ENCODE results near the gene TBC1D16. TPM values are rescaled to one million over a fixed set of nuclear protein-coding genes. Genes with fewer than 3 reads are reported as not detected.

Gene TBC1D16
- polyA plus RNA-seq, 2 donors, result 2.4 to 3.8 TPM

- no peak overlapping the region for H3K27ac ChIP-seq (ENCODE audit: low read depth in 2 of 2, low read length in 1 of 2)
- H3K36me3 ChIP-seq (ENCODE audit: control insufficient read depth in 2 of 2, insufficient read depth in 2 of 2, low read length in 1 of 2), result peaks cover 0 to 6% of the 10 kb centered on the region in 2 donors
- no peaks in the 10 kb centered on the region for H3K27me3 ChIP-seq (ENCODE audit: control insufficient read depth in 1 of 2, insufficient read depth in 2 of 2, low read length in 2 of 2)
- 94 to 95% methylated on average over 17 to 18 of the region's 18 CpGs for WGBS, 2 donors
- H3K9me3 ChIP-seq (ENCODE audit: control insufficient read depth in 2 of 2, insufficient read depth in 1 of 2, low read depth in 1 of 2, low read length in 1 of 2), result no peaks in the 10 kb centered on the region
- H3K4me3 ChIP-seq (ENCODE audit: low read depth in 1 of 2, low read length in 2 of 2), result no peak overlapping the region
- no peaks in the 10 kb centered on the region for H3K4me1 ChIP-seq (ENCODE audit: control insufficient read depth in 2 of 2, insufficient read depth in 2 of 2, low read length in 1 of 2)
Measured at GRCh38 chr17:80017226-80018010, 18.3 kb downstream of the TBC1D16 start.

- no peak overlapping the region for H3K27ac ChIP-seq (ENCODE audit: low read depth in 2 of 2, low read length in 1 of 2)
- no peaks in the 10 kb centered on the region for H3K27me3 ChIP-seq (ENCODE audit: control insufficient read depth in 1 of 2, insufficient read depth in 2 of 2, low read length in 2 of 2)
- WGBS, 2 donors, result 91 to 93% methylated on average over 33 of the region's 33 CpGs
- H3K4me1 ChIP-seq (ENCODE audit: control insufficient read depth in 2 of 2, insufficient read depth in 2 of 2, low read length in 1 of 2), result peaks cover 0 to 5% of the 10 kb centered on the region in 2 donors
- H3K36me3 ChIP-seq (ENCODE audit: control insufficient read depth in 2 of 2, insufficient read depth in 2 of 2, low read length in 1 of 2), result peaks cover 4 to 11% of the 10 kb centered on the region in 2 donors
- H3K4me3 ChIP-seq (ENCODE audit: low read depth in 1 of 2, low read length in 2 of 2), result no peak overlapping the region
- H3K9me3 ChIP-seq (ENCODE audit: control insufficient read depth in 2 of 2, insufficient read depth in 1 of 2, low read depth in 1 of 2, low read length in 1 of 2), result no peaks in the 10 kb centered on the region
Measured at GRCh38 chr17:80012765-80013741, 22.6 kb downstream of the TBC1D16 start.

- WGBS, 2 donors, result 83 to 86% methylated on average over 10 of the region's 10 CpGs
- Histone ChIP-seq H3K27me3 (ENCODE audit: control insufficient read depth in 1 of 2, insufficient read depth in 2 of 2, low read length in 2 of 2) (no peaks in the 10 kb centered on the region), H3K4me3 (ENCODE audit: low read depth in 1 of 2, low read length in 2 of 2) (no peak overlapping the region), H3K36me3 (ENCODE audit: control insufficient read depth in 2 of 2, insufficient read depth in 2 of 2, low read length in 1 of 2) (peaks cover 4 to 13% of the 10 kb centered on the region in 2 donors), H3K27ac (ENCODE audit: low read depth in 2 of 2, low read length in 1 of 2) (no peak overlapping the region), H3K4me1 (ENCODE audit: control insufficient read depth in 2 of 2, insufficient read depth in 2 of 2, low read length in 1 of 2) (peaks cover 0 to 5% of the 10 kb centered on the region in 2 donors), H3K9me3 (ENCODE audit: control insufficient read depth in 2 of 2, insufficient read depth in 1 of 2, low read depth in 1 of 2, low read length in 1 of 2) (no peaks in the 10 kb centered on the region)
Measured at GRCh38 chr17:80011989-80012555, 23.6 kb downstream of the TBC1D16 start.

GRCh38 chr17:80010283-80010858, 25.3 kb downstream of the TBC1D16 start:
- Histone ChIP-seq H3K27ac (ENCODE audit: low read depth in 2 of 2, low read length in 1 of 2) (no peak overlapping the region), H3K36me3 (ENCODE audit: control insufficient read depth in 2 of 2, insufficient read depth in 2 of 2, low read length in 1 of 2) (peaks cover 4 to 13% of the 10 kb centered on the region in 2 donors), H3K9me3 (ENCODE audit: control insufficient read depth in 2 of 2, insufficient read depth in 1 of 2, low read depth in 1 of 2, low read length in 1 of 2) (no peaks in the 10 kb centered on the region), H3K4me3 (ENCODE audit: low read depth in 1 of 2, low read length in 2 of 2) (no peak overlapping the region), H3K27me3 (ENCODE audit: control insufficient read depth in 1 of 2, insufficient read depth in 2 of 2, low read length in 2 of 2) (no peaks in the 10 kb centered on the region), H3K4me1 (ENCODE audit: control insufficient read depth in 2 of 2, insufficient read depth in 2 of 2, low read length in 1 of 2) (peaks cover 0 to 7% of the 10 kb centered on the region in 2 donors)
- 93 to 94% methylated on average over 33 of the region's 33 CpGs for WGBS, 2 donors

GRCh38 chr17:80009391-80010282, 26.0 kb downstream of the TBC1D16 start:
- 90 to 94% methylated on average over 34 of the region's 34 CpGs for WGBS, 2 donors
- peaks cover 4 to 13% of the 10 kb centered on the region in 2 donors for H3K36me3 ChIP-seq (ENCODE audit: control insufficient read depth in 2 of 2, insufficient read depth in 2 of 2, low read length in 1 of 2)
- H3K27ac ChIP-seq (ENCODE audit: low read depth in 2 of 2, low read length in 1 of 2), result no peak overlapping the region
- no peak overlapping the region for H3K4me3 ChIP-seq (ENCODE audit: low read depth in 1 of 2, low read length in 2 of 2)
- no peaks in the 10 kb centered on the region for H3K27me3 ChIP-seq (ENCODE audit: control insufficient read depth in 1 of 2, insufficient read depth in 2 of 2, low read length in 2 of 2)
- no peaks in the 10 kb centered on the region for H3K9me3 ChIP-seq (ENCODE audit: control insufficient read depth in 2 of 2, insufficient read depth in 1 of 2, low read depth in 1 of 2, low read length in 1 of 2)
- H3K4me1 ChIP-seq (ENCODE audit: control insufficient read depth in 2 of 2, insufficient read depth in 2 of 2, low read length in 1 of 2), result peaks cover 0 to 7% of the 10 kb centered on the region in 2 donors

GRCh38 chr17:80008848-80009247, 26.8 kb downstream of the TBC1D16 start:
- H3K27ac ChIP-seq (ENCODE audit: low read depth in 2 of 2, low read length in 1 of 2), result no peak overlapping the region
- H3K27me3 ChIP-seq (ENCODE audit: control insufficient read depth in 1 of 2, insufficient read depth in 2 of 2, low read length in 2 of 2), result no peaks in the 10 kb centered on the region
- H3K4me1 ChIP-seq (ENCODE audit: control insufficient read depth in 2 of 2, insufficient read depth in 2 of 2, low read length in 1 of 2), result peaks cover 0 to 7% of the 10 kb centered on the region in 2 donors
- no peak overlapping the region for H3K4me3 ChIP-seq (ENCODE audit: low read depth in 1 of 2, low read length in 2 of 2)
- 83% methylated on average over 18 of the region's 18 CpGs for WGBS, 2 donors
- H3K36me3 ChIP-seq (ENCODE audit: control insufficient read depth in 2 of 2, insufficient read depth in 2 of 2, low read length in 1 of 2), result peaks cover 4 to 13% of the 10 kb centered on the region in 2 donors
- no peaks in the 10 kb centered on the region for H3K9me3 ChIP-seq (ENCODE audit: control insufficient read depth in 2 of 2, insufficient read depth in 1 of 2, low read depth in 1 of 2, low read length in 1 of 2)

GRCh38 chr17:80008383-80008840, 27.3 kb downstream of the TBC1D16 start:
- WGBS, 2 donors, result 13 to 14% methylated on average over 17 of the region's 17 CpGs
- H3K9me3 ChIP-seq (ENCODE audit: control insufficient read depth in 2 of 2, insufficient read depth in 1 of 2, low read depth in 1 of 2, low read length in 1 of 2), result no peaks in the 10 kb centered on the region
- H3K36me3 ChIP-seq (ENCODE audit: control insufficient read depth in 2 of 2, insufficient read depth in 2 of 2, low read length in 1 of 2), result peaks cover 4 to 13% of the 10 kb centered on the region in 2 donors
- H3K27me3 ChIP-seq (ENCODE audit: control insufficient read depth in 1 of 2, insufficient read depth in 2 of 2, low read length in 2 of 2), result no peaks in the 10 kb centered on the region
- H3K4me1 ChIP-seq (ENCODE audit: control insufficient read depth in 2 of 2, insufficient read depth in 2 of 2, low read length in 1 of 2), result peaks cover 0 to 7% of the 10 kb centered on the region in 2 donors
- H3K4me3 ChIP-seq (ENCODE audit: low read depth in 1 of 2, low read length in 2 of 2), result no peak overlapping the region
- H3K27ac ChIP-seq (ENCODE audit: low read depth in 2 of 2, low read length in 1 of 2), result no peak overlapping the region

GRCh38 chr17:80007939-80008338, 27.7 kb downstream of the TBC1D16 start:
- Histone ChIP-seq H3K27me3 (ENCODE audit: control insufficient read depth in 1 of 2, insufficient read depth in 2 of 2, low read length in 2 of 2) (no peaks in the 10 kb centered on the region), H3K36me3 (ENCODE audit: control insufficient read depth in 2 of 2, insufficient read depth in 2 of 2, low read length in 1 of 2) (peaks cover 4 to 11% of the 10 kb centered on the region in 2 donors)
- WGBS, 2 donors, result 76% methylated on average over 10 of the region's 10 CpGs

More at GRCh38 chr17:80007939-80008338, 27.7 kb downstream of the TBC1D16 start:
- H3K27ac ChIP-seq (ENCODE audit: low read depth in 2 of 2, low read length in 1 of 2), result no peak overlapping the region
- H3K4me3 ChIP-seq (ENCODE audit: low read depth in 1 of 2, low read length in 2 of 2), result no peak overlapping the region
- H3K4me1 ChIP-seq (ENCODE audit: control insufficient read depth in 2 of 2, insufficient read depth in 2 of 2, low read length in 1 of 2), result peaks cover 0 to 7% of the 10 kb centered on the region in 2 donors
- H3K9me3 ChIP-seq (ENCODE audit: control insufficient read depth in 2 of 2, insufficient read depth in 1 of 2, low read depth in 1 of 2, low read length in 1 of 2), result no peaks in the 10 kb centered on the region

Data from esophagus (tissue), 2 donors.